ENCODE measurements around the gene ALOX5AP. TPM values are rescaled to one million over a fixed set of nuclear protein-coding genes. Genes with fewer than 3 reads are reported as not detected.

The ALOX5AP gene
- total RNA-seq, 6 experiments from 2014 or later: 0.53 to 6.7 (median 3.7) TPM

- Histone ChIP-seq H3K4me1 (peaks cover 0 to 8% (median 4%) of the 10 kb centered on the region in 4 donors), H3K27me3 (no peaks in the 10 kb centered on the region), H3K27ac (no peak overlapping the region), H3K36me3 (no peaks in the 10 kb centered on the region), H3K4me3 (no peak overlapping the region), H3K9me3 (no peaks in the 10 kb centered on the region)
- DNase-seq (no peak), ATAC-seq (peak in 1 of 4 donors; percentile 17)
- TF ChIP-seq CTCF (IDR thresholded peaks at IDR 0.05) (no peak), POLR2A (IDR thresholded peaks at IDR 0.05) (no peak)
- WGBS (ENCODE audit: insufficient coverage, low coverage, low lambda C conversion rate, missing lambda C conversion rate): 40% methylated on average over 1 of the region's 7 CpGs
- intact Hi-C loops (cut with DNase I): no loop called here
These were observed 74.9 kb downstream of the ALOX5AP start for GRCh38 chr13:30810261-30810701.

GRCh38 chr13:30810801-30811200, 75.5 kb downstream of the ALOX5AP start:
- no peaks in the 10 kb centered on the region for H3K36me3 ChIP-seq
- no peak overlapping the region for H3K4me3 ChIP-seq
- TF ChIP-seq CTCF (IDR thresholded peaks at IDR 0.05) (no peak), POLR2A (IDR thresholded peaks at IDR 0.05) (no peak)
- no peaks in the 10 kb centered on the region for H3K27me3 ChIP-seq
- peaks cover 0 to 3% (median under 1%) of the 10 kb centered on the region in 4 donors for H3K4me1 ChIP-seq
- H3K9me3 ChIP-seq: no peaks in the 10 kb centered on the region
- DNase-seq: no peak
- no peak for ATAC-seq
- no peak overlapping the region for H3K27ac ChIP-seq
- WGBS (ENCODE audit: insufficient coverage, low coverage, low lambda C conversion rate, missing lambda C conversion rate): 92% methylated on average over 8 of the region's 11 CpGs
- intact Hi-C loops (cut with DNase I): no loop called here

Other genes starting within 250 kb of the ALOX5AP start
- 10 to 100 TPM in 1 of 6 experiments, 1 to 10 TPM in 5; 5.6 to 11.2 (median 8.4) TPM for gene USPL1, start 117.6 kb upstream of the ALOX5AP start, total RNA-seq
- gene MEDAG, start 170.7 kb downstream of the ALOX5AP start, total RNA-seq: under 1 TPM in 3 of 6 experiments, not detected in 3; 0.24 to 0.44 (median 0.30) TPM
- under 1 TPM in 1 of 6 experiments, not detected in 5; 0.37 TPM for gene TEX26, start 197.1 kb downstream of the ALOX5AP start, total RNA-seq

Data from right lobe of liver (tissue), 6 donors.